GM12872 (cell line): Measurements from ENCODE around the gene RAD23A.

Experiments
- CTCF ChIP-seq: IDR thresholded peaks from 3 replicates; pipeline ENCODE4 v1.5.1; 2011; ENCODE audit warnings: low read depth, mild to moderate bottlenecking, low read length, moderate library complexity; ENCODE audit not compliant: insufficient read depth

The RAD23A gene

DNA sequence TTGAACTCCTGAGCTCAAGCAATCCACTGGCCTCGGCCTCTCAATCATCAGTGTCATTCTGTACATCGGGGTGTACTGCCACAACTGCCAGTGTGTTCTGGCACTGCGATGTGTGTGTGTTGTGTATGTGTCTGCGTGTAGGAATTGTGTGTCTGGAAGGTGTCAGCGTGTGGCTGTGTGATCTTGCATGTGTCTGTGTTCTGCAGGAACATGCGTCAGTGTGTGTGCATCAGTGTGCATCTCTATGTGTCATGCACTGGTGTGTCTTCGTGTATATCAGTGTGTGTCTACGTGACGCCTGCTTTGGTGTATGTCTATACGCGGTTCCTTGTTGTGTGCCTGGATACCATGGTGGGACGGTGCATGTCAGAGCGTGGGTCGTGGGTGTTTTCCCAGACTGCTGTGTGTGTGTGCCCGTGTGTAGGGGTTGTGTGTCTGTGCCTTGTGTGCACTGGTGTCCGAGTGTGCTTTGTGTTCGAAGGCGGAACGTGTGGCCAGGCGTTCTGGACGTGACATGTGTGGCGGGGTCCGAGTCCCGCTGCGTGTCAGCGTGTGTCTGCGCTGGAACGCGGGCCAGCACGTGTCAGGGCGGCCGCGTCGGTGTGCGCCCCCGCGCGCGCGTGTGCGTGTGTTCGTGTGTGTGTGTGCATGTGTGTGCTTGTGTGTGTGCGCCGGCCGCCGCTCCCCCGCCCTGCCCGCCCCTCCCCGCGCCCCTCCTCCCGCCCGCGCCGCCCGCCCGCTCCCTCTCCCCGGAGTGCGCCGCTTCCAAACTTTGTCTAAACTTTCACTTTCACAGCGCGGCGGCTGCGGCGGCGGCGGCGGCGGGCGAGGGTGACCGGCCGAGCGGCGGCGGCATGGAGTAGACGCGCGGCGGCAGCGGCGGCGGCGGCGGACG is 49.3 kb downstream of the RAD23A start, which contains the start of gene NFIX:
Gene NFIX (plus strand): TSS at position 775 of the 895 bp plus-strand sequence. CDS start 363 bp downstream, outside the sequence.
- TF ChIP-seq CTCF = no peak

DNA sequence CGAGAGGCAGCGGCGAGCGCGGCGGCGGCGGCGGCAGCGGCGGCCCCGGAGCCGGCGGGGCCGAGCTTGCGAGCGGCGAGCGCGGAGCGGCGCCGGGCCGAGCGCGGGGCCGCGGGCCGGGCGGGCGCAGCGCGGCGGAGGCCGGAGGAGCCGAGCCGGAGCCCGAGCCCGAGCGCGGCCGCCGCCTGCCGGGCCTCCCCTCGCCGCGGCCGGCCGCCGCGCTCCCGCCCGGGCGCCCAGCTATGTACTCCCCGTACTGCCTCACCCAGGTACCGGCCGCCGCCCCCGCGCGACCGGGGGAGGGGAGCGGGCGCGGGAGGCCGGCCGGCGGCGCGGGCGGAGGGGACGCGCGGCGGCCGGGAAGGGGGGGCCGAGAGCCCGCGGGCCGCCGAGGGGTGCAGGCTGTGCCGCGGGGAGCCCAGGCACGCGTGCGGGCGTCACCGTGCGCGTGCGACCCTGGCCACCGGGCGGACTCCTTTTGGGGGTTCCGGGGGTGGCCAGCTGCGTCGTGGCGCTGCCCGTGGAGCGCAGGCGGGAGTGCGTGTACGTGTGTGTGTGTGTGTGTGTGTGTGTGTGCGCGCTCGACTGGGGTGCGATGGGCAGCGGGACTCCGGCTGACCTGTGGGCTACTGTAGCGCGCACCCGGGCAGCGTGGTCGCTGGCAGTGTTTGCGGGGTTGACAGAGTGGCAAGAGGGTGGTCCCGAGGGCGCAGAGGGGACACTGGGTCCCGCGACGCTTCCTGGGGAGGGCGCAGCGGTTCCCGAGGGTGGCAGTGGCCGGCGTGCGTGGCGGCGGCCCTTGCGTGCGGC is 50.1 kb downstream of the RAD23A start:
- no peak for TF ChIP-seq CTCF

DNA sequence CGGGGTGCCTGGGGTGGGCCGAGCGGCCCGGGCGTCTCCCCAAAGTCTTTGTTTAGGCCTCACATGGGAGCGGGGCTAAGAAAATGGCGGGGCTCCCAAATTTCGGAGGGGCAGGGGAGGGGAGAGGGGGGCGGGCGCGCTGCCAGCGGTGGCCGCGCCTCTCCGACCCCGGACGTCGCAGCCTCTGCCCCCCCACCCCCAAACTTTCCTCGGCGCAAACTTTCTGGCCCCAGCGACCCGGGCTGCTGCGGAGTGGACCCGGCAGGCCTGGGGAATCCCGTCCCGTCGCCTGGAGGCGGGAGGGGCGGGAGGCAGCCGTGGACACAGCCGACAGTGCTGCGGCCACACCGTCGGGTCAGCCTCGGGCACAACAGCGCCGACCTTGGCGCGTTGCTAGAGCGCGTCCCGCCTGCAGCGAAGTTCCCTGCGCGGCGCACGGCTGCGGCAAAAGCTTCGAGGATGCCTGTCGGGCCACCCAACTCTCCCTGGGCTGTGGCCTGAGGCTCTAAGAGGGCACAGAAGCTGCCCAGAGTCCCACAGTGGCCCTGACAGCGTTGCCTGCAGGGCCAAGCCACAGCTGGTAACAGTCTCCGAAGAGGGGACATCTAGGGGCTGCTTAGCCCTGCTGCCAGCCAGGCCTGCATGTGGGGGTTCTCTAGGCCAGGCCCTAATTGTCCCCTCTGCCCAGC is 50.9 kb downstream of the RAD23A start:
- TF ChIP-seq CTCF = no peak

GRCh38 chr19:12997179-12997966 is 51.7 kb downstream of the RAD23A start:
- TF ChIP-seq CTCF = no peak

GRCh38 chr19:12997967-12998940 is 52.6 kb downstream of the RAD23A start:
- TF ChIP-seq CTCF = no peak

- TF ChIP-seq CTCF = no peak
These were observed 55.5 kb downstream of the RAD23A start for GRCh38 chr19:13001166-13001501.
